Neutrophil (primary cell): Measurements from ENCODE around the gene PRAF2.

Experiments
- H3K27ac ChIP-seq: fragments of 200-600 bp; sonication (generic); 2 replicates; pipeline ENCODE4 v1.5.1; 2016; ENCODE audit warnings: mild to moderate bottlenecking, moderate library complexity
- H3K27me3 ChIP-seq: fragments of 200-600 bp; sonication (generic); 2 replicates; pipeline ENCODE4 v1.6.0; 2016; ENCODE audit warnings: mild to moderate bottlenecking
- H3K36me3 ChIP-seq: fragments of 200-600 bp; sonication (generic); 2 replicates; pipeline ENCODE4 v1.5.1; 2017
- H3K4me1 ChIP-seq, 2 experiments: fragments of 200-600 bp in 1 of 2; sonication (generic) in 1 of 2; 1 replicate in 1 of 2; 2 replicates in 1 of 2; pipeline versions ENCODE4 v1.5.1 to v1.6.1; 2013 to 2016; ENCODE audit warnings: low read depth in 1 of 2, low read length in 1 of 2, mild to moderate bottlenecking in 1 of 2, moderate library complexity in 1 of 2; ENCODE audit not compliant: control insufficient read depth in 1 of 2, insufficient read depth in 1 of 2
- H3K4me3 ChIP-seq, 2 experiments: fragments of 200-600 bp in 1 of 2; sonication (generic) in 1 of 2; 1 replicate in 1 of 2; 2 replicates in 1 of 2; pipeline ENCODE4 v1.5.1; 2013 to 2016; ENCODE audit warnings: low read depth in 1 of 2, low read length in 1 of 2, mild to moderate bottlenecking in 1 of 2, moderate library complexity in 1 of 2
- H3K9me3 ChIP-seq: fragments of 200-600 bp; sonication (generic); 2 replicates; pipeline ENCODE4 v1.5.1; 2016
- CTCF ChIP-seq: fragments of 200-600 bp; sonication (generic); IDR thresholded peaks from 2 replicates; pipeline ENCODE4 v1.5.1; 2016; ENCODE audit warnings: antibody characterized with exemption

The PRAF2 gene

GRCh38 chrX:49041744-49042580 lies 31.8 kb downstream of the PRAF2 start:
- H3K36me3 ChIP-seq: peaks cover 31% of the 10 kb centered on the region
- no peak for TF ChIP-seq CTCF

GRCh38 chrX:49040376-49040955 lies 33.3 kb downstream of the PRAF2 start:
- H3K36me3 ChIP-seq: peaks cover 45% of the 10 kb centered on the region
- H3K4me3 ChIP-seq: peak overlapping the region; percentile 71 to 93
- peak overlapping the region; percentile 98 for H3K27ac ChIP-seq
- no peak for TF ChIP-seq CTCF
- peaks cover 28 to 49% of the 10 kb centered on the region in 2 experiments for H3K4me1 ChIP-seq
- H3K27me3 ChIP-seq: no peaks in the 10 kb centered on the region
- H3K9me3 ChIP-seq: no peaks in the 10 kb centered on the region

More at GRCh38 chrX:49041744-49042580, 31.8 kb downstream of the PRAF2 start:
- peak overlapping the region; percentile 98 for H3K27ac ChIP-seq
- H3K27me3 ChIP-seq: no peaks in the 10 kb centered on the region
- peak overlapping the region; percentile 71 to 93 for H3K4me3 ChIP-seq
- peaks cover 28 to 49% of the 10 kb centered on the region in 2 experiments for H3K4me1 ChIP-seq
- H3K9me3 ChIP-seq: no peaks in the 10 kb centered on the region

GRCh38 chrX:49039598-49040375 lies 34.0 kb downstream of the PRAF2 start:
- Histone ChIP-seq H3K27ac (peak overlapping the region; percentile 98), H3K9me3 (no peaks in the 10 kb centered on the region)

GRCh38 chrX:49037883-49038475 lies 35.8 kb downstream of the PRAF2 start:
- no peaks in the 10 kb centered on the region for H3K9me3 ChIP-seq
- H3K4me1 ChIP-seq: peaks cover 28 to 47% of the 10 kb centered on the region in 2 experiments
- H3K27me3 ChIP-seq: no peaks in the 10 kb centered on the region
- peak overlapping the region; percentile 98 for H3K27ac ChIP-seq
- peaks cover 68% of the 10 kb centered on the region for H3K36me3 ChIP-seq
- no peak for TF ChIP-seq CTCF
- H3K4me3 ChIP-seq: no peak overlapping the region

More at GRCh38 chrX:49039598-49040375, 34.0 kb downstream of the PRAF2 start:
- Histone ChIP-seq H3K4me3 (peak overlapping the region; percentile 71 to 93), H3K4me1 (peaks cover 28 to 49% of the 10 kb centered on the region in 2 experiments), H3K36me3 (peaks cover 49% of the 10 kb centered on the region), H3K27me3 (no peaks in the 10 kb centered on the region)
- TF ChIP-seq CTCF: peak; percentile 27

- H3K27me3 ChIP-seq: no peaks in the 10 kb centered on the region
- H3K27ac ChIP-seq: no peak overlapping the region
- H3K4me3 ChIP-seq: no peak overlapping the region
- TF ChIP-seq CTCF: no peak
- peaks cover 82% of the 10 kb centered on the region for H3K36me3 ChIP-seq
- peaks cover 6% of the 10 kb centered on the region in 2 experiments for H3K4me1 ChIP-seq
- no peaks in the 10 kb centered on the region for H3K9me3 ChIP-seq
Observed at GRCh38 chrX:49030283-49030682, 43.5 kb downstream of the PRAF2 start.
